Activated T-cell treated with anti-CD3 and anti-CD28 coated beads for 48 hours (primary cell): Measurements from ENCODE around the gene SLC24A4.

Source experiments
- DNase-seq: peaks from one replicate; pipeline ENCODE4 v3.0.0-alpha.2; 2020; ENCODE audit warnings: low read depth

The SLC24A4 gene

GRCh38 chr14:92458136-92459029 is 135.4 kb downstream of the SLC24A4 start:
- DNase-seq = no peak

DNA sequence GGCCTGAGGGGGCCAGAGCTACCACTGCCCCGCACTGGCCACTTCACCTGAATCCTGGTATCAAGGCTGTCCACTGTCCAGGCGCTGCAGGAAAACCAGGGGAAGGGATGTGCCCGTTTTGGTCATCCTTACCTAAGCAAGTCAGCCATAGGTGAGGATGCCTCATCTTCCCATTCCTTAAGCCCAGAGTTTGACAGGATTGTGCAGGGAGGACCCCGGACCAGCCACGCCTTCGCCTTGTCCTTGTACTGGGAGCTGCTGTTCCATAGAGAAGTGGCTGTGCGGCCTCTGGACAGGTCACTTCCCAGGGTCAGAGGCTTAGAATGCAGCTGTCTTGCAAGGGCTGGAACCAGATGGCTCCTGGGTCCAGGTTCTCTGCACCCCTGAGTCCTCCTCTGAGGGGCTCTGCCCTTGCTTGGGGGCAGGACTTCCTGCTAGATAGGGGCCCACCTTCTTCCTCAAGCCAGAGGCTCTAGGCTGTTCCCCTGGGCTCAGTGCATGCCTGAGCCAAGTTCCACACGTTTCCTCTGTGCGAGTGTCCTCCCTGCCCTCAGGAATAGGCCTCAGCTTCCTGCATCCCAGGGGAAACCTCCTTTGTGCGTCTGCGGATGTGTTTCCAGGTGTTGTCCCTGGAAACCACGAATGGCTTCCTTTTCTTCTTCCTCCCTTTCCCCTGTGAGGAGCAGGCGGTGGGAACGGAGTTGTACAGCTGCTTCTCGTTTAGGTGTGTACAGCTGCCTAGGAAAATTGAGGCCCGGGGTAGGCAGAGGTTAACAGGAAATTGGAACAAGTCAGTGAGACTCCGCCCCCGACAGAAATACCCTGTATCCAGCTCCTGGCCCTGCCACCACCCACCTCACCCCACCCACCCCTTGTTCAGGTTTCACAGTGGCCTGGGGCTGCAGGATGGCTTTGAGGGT is 136.3 kb downstream of the SLC24A4 start:
- DNase-seq = no peak

DNA sequence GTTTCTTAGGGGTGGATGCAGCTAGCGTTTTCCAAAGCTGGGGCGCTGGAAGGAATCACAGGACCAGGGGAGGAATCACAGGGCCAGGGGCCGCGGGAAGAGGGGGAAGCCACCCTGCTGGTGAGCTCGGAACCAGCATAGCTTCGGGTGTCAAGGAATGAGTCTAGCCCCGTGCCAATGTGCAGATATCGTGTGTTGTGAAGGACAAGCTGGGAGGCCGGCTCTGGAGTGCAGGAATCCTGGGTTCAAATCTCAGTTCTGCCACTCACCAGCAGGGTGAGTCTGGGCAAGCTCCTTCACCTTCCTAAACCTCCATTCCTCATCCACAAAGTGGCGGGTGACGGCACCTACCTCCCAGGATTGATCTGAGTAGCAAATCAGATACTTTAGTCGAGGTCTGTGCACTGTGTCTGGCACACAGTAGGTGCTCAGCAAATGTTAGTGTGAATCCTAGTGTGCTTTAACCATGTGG is 137.0 kb downstream of the SLC24A4 start:
- no peak for DNase-seq

DNA sequence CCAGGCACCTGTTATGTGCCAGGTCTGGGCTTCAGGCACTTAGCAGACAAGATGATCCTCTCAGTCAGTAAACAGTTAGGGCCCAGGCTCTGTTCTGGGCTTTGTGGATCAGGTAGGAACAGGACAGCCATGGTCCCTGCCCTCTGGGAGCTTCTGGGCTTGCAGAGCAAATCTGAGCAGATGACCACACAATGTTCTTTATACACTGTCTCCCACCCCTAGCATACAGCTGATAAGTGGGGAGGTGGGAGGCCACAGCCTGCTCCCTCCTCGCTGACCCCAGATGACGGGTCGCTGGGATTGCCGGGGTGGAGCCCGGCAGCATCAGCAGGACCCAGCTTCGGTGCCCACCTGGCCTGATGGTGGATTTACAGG is 137.6 kb downstream of the SLC24A4 start:
- no peak for DNase-seq

DNA sequence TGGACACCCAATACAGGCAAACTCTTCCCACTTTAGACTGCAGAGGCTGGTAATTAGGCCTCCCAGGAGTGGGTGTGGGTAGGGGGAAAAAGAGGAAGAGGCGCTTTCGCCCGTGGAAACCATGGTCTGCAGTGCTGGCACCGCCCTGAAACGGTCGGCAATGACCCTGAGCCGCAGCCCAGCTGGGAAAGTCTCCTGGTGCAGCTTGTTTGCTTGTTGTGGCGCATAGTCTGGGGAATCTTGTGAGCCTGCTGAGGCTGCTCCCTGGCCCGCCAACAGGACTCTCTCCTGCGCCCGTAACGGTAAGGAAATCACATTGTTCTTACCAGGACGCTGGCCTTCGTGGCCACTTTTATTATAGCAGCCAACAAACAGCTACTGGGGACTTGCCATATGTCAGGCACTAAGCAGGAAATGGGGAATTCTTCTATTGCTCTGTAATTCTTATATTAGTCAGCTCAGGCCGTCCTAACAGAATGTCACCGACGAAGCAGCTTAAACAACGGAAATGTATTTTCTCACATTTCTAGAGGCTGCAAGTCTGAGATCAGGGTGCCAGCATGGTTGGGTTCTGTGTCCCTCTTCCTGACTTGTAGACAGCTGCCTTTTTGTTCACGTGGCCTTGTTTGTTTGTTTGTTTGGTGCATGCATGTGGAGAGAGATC is 138.1 kb downstream of the SLC24A4 start:
- no peak for DNase-seq

DNA sequence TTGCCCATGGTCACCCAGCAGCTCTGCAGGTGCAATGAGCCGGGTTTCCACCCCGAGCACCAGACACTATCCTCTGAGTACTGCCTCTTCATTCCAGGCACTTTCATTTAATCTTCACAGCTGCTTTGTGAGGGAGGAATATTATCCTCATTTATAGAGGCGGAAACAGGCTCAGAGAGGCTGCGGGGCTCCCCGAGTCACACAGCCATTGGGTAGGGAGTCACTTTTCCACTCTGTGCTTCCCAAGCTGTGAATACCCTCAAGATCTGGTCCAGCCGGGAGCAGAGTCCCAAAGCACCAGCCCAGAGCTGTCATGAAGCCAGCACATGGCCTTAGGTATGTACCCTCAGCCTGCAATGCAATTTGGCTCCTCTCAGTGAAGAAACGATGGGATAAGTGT is 138.9 kb downstream of the SLC24A4 start:
- DNase-seq = no peak

DNA sequence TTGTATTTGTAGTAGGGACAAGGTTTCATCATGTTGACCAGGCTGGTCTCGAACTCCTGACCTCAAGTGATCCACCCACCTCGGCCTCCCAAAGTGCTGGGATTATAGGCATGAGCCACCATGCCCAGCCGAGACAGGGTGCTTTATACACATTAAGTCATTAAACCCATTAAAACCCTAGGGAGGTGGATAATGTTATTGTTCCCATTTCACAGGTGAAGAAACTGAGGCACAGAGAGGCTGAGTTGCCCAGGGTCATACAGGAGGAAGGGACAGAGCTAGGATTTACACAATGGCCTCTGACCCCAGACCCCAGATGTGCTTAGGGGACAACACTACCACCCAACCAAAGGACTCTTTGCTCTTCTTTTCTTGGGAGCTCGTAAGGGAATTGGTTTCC is 139.6 kb downstream of the SLC24A4 start:
- DNase-seq = no peak

GRCh38 chr14:92463141-92463540 is 140.2 kb downstream of the SLC24A4 start:
- no peak for DNase-seq

DNA sequence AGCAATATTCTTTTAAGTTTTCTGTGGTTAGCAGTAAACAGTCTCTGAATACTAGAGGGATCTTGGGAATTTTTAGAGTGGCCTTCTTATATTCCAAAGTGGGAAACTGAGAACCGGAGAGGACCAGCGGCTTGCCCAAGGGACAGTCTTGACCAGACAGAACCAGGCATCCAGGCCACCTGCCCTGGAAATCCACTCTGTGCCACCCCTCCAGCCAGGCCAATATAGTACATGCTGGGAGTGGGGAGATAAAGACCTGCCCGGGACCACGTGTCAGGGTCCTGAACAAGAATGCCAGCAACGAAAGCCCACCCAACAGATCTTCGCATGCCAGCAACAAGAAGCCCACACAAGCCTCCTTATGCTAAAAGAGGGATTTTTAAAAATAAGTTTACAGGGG is 141.2 kb downstream of the SLC24A4 start:
- DNase-seq = no peak

DNA sequence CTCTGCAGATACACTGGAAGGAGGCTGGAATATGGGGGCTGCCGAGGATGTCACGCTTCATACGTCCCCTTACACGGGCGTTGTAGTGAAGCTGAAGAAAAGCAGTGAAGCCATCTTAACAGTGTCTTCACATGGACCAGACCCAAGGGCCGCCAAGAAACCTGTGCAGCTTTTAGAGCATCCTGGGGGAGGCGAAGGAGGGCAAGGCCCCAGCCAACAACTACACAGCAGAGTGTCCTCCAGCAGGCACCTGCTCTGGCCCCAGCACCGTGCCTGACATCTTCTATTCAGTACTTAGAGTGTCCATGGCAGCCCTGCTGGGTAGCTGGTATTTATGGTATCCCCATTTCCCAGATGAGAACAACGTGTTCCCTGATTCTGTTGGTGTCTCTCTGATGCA is 141.8 kb downstream of the SLC24A4 start:
- DNase-seq = no peak

DNA sequence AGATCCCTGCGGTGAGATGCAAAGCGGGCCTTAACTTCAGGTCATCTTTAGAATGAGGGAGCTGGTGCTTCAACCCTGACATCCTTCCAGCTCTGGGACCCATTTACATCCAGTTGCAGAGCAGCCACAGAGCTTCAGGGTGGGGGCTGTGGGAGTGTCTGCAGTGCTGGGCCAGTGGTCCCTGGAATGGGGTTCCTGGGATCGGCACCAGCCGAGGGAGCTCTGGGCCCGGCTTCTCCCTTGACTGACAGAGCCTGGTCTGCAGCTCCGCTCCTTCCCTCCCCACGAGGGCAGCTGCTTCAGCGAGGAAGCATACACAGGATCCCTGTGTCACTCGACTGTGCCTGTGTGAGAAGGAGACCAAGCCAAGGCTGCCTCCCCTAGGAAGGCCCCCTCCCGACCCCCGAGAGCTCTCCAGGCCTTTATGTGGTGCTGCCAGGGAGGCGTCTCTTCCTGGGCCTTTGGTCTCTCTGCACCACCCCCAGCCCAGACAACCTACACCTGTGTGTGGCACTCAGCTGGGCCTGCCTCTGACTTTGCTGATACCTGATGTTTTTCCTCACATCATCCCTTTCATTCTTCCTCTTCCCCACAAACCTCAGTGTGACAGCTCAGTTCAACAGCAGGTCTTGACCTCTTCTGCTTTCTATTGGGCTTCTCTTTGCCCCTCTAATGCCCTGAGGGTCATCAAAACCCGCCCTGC is 142.5 kb downstream of the SLC24A4 start:
- no peak for DNase-seq

DNA sequence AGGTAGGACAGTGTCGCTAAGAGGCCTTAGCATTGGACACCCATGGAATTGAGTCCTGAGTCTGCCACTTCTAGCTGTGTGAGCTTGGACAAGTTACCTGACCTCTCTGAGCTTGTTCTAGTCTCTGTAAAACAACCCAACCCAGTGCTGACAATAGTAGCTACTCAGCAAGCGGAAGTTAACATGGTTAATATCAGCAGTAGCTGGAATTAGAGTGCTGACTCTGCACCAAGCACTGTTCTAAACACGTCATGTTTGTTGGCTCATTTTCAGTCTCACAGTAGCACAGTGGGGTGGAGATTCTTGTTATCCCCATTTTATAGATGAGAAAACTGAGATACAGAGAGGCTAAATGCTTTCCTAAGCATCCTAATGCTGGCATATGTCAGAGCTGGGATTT is 143.1 kb downstream of the SLC24A4 start:
- DNase-seq = no peak

DNA sequence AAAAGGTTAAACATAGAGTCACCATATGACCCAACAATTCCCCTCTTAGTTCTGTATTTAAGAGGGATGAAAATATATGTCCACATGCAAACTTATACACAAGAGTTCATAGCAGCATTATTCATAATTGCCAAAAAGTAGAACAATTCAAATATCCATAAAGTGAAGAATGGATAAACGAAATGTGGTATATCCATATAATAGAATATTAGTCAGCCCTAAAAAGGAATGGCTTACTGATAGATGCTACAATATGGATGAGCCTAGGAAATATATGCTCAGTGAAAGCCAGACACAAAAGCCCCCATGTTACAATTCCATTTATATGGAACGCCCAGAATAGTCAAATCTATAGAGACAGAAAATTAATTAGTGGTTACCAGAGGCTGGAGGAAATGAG is 146.6 kb downstream of the SLC24A4 start:
- no peak for DNase-seq

DNA sequence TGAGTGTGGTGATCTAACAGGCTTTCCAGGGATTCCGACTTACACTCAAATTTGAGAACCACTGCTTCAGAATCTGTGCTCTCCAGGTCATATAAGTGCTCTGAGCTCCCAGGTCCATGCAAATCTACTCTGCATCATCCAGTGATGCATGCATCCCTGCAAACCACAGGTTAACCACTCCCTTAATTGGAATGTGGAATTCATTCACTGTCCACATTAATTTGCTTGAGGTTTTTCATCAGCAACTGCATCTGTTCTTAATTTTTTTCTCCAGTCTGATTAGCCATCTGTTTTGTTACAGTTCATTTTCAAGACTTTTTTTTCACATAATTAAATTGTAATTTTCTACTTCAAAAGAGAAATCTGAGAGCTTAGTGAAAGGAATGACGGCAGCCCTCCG is 147.2 kb downstream of the SLC24A4 start:
- DNase-seq = no peak

DNA sequence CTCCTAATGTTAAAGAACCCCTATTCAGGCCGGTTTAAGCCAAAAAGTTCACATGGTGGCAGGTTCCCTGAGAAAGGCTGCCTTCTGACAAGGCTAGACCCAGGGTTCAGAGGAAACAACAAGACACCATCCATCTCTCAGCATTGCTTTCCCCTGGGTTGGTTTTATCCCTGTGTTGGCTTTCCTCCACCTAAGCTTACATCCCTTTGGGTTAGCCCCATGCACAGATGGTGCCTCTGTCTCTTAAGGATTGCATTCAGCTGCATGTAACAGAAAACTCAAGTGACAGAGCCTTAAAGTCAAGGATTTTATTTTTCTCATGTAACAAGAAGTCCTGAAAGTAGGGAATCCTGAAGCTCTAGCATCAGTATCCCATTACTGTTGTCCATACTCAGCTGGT is 147.8 kb downstream of the SLC24A4 start:
- no peak for DNase-seq

GRCh38 chr14:92471919-92472318 is 149.0 kb downstream of the SLC24A4 start:
- DNase-seq = no peak

GRCh38 chr14:92472860-92473259 is 149.9 kb downstream of the SLC24A4 start:
- DNase-seq = no peak

DNA sequence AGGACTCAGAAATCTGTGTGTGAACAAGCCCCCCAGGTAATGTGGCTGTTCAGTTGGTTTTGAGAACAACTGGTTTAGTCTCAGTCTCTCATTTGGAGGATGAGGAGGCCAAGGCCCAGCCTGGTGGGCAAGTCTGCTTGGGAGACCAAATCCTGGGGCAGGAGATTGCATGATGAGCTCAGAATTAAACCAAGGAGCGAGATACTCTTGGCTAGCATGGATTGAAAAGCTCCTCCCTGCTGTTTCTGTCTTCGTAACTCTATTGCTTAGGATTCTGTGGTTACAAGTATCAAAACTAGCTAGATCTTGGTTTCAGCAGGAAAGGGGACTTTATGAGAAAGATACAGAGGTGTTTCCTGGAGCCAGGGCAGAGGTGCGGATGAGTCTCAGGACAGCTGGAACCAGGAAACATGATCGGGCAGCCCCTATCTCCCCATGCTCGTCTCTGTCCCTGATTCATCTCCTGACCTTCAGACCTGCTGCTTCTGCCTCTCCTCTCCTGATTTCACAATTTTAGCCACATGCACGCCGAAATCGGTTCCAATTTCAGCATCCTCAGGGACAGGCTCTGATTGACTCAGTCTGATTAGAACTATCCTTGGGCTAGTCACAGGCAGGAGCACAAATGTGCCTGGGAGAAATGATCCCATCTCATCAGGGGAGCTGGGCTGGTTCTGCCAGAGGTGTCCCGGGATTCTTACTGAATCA is 150.4 kb downstream of the SLC24A4 start:
- DNase-seq = no peak

GRCh38 chr14:92473969-92474535 is 151.1 kb downstream of the SLC24A4 start:
- no peak for DNase-seq

DNA sequence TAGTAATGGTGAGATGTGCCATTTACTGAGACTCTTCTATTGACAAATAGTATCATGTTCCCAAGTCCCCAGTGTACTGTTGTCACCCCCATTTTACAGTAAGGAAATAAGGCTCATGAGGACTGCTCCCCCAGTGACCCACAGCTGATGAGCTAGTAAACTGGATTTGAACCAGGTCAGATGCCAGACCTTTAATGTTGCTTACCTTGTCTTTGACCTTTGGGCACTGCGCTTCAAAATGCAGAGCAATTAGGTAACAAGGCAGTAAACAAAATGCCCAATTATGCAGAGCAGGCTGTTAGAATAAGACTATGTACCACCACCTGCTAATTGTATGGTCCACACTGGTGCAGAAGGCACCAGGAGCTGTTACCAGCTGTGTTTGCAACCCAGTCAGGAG is 152.1 kb downstream of the SLC24A4 start:
- DNase-seq = no peak
